Measurements from ENCODE around the gene MMP11. TPM values are rescaled to one million over a fixed set of nuclear protein-coding genes. Genes with fewer than 3 reads are reported as not detected.

Gene MMP11
- total and polyA plus RNA-seq, 2 of the 13 experiments (the other 11 are each of a cell fraction or from before 2014, with no cell fraction given): 8.9 to 28.6 TPM

- TF ChIP-seq ZNF576 (CRISPR knock-in tag; IDR thresholded peaks at IDR 0.05) (no peak), ZNF619 (CRISPR knock-in tag; IDR thresholded peaks at IDR 0.05) (no peak), NBN (conservative IDR thresholded peaks at IDR 0.05) (no peak), THAP9 (CRISPR knock-in tag; IDR thresholded peaks at IDR 0.05; ENCODE audit: borderline replicate concordance) (no peak), RNF2 (conservative IDR thresholded peaks at IDR 0.05; ENCODE audit: low read depth) (peak; percentile 70; the same call in 1 of the 2 replicates), ZNF570 (CRISPR knock-in tag; IDR thresholded peaks at IDR 0.05; ENCODE audit: borderline replicate concordance) (no peak), ZFY (CRISPR knock-in tag; IDR thresholded peaks at IDR 0.05) (peak; percentile 83), GPN1 (CRISPR knock-in tag; IDR thresholded peaks at IDR 0.05; ENCODE audit: borderline replicate concordance) (no peak), TERF1 (CRISPR knock-in tag; IDR thresholded peaks at IDR 0.05) (no peak), HOXA3 (CRISPR knock-in tag; IDR thresholded peaks at IDR 0.05) (peak; percentile 74), FOXO4 (CRISPR knock-in tag; conservative IDR thresholded peaks at IDR 0.05) (no peak), POLR2AphosphoS5 (IDR thresholded peaks at IDR 0.05; ENCODE audit: low read depth, low read length) (peak; percentile 60), ZNF232 (CRISPR knock-in tag; IDR thresholded peaks at IDR 0.05; ENCODE audit: borderline replicate concordance) (no peak), ZNF496 (CRISPR knock-in tag; IDR thresholded peaks at IDR 0.05; ENCODE audit: insufficient replicate concordance) (no peak), AGO2 (optimal IDR thresholded peaks at IDR 0.05; ENCODE audit: low read depth, low read length) (no peak), STAT6 (CRISPR knock-in tag; IDR thresholded peaks at IDR 0.05; ENCODE audit: borderline replicate concordance) (no peak), ZNF782 (CRISPR knock-in tag; IDR thresholded peaks at IDR 0.05; ENCODE audit: borderline replicate concordance) (no peak), CREB1 (IDR thresholded peaks at IDR 0.05) (peak; percentile 26; the same call in 1 of the 2 replicates), CREB1 (CRISPR knock-in tag; IDR thresholded peaks at IDR 0.05) (no peak), ATF7 (IDR thresholded peaks at IDR 0.05) (no peak), ATF7 (CRISPR knock-in tag; IDR thresholded peaks at IDR 0.05) (no peak)
These were observed 21.8 kb upstream of the MMP11 start, which contains the start of gene ZNF70 (continued) for GRCh38 chr22:23750714-23751440.
